ENCODE data around the gene SAMD4B. TPM values are rescaled to one million over a fixed set of nuclear protein-coding genes. Genes with fewer than 3 reads are reported as not detected.

The SAMD4B gene
- total and polyA plus RNA-seq, 10 of the 15 experiments (the other 5 are each of a cell fraction or from before 2014, with no cell fraction given) = 2.4 to 43.3 (median 23.9) TPM

- TF ChIP-seq BCLAF1 (IDR thresholded peaks at IDR 0.05) (no peak), RAD21 (IDR thresholded peaks at IDR 0.05; ENCODE audit: insufficient read depth, low read depth, low read length) (peak; percentile 94), HDGF (IDR thresholded peaks at IDR 0.05) (peak; percentile 90), SKIL (IDR thresholded peaks at IDR 0.05; ENCODE audit: low read depth, poor library complexity, severe bottlenecking) (peak; percentile 17), E4F1 (IDR thresholded peaks at IDR 0.05; ENCODE audit: borderline replicate concordance, partially characterized antibody) (peak; percentile 27), ATF7 (IDR thresholded peaks at IDR 0.05; ENCODE audit: low read depth) (peak; percentile 57; the same call in 1 of the 2 replicates), ZSCAN29 (IDR thresholded peaks at IDR 0.05) (no peak), RAD51 (IDR thresholded peaks at IDR 0.05) (no peak), SMAD5 (IDR thresholded peaks at IDR 0.05; ENCODE audit: low read depth) (peak; percentile 44; the same call in 1 of the 2 replicates), CEBPB (IDR thresholded peaks at IDR 0.05; ENCODE audit: borderline replicate concordance in 1 of 2, low read depth in 2 of 2, low read length in 2 of 2) (no peak), RFX5 (IDR thresholded peaks at IDR 0.05; ENCODE audit: low read depth, low read length) (peak; percentile 35; the same call in 1 of the 2 replicates), RUNX3 (IDR thresholded peaks at IDR 0.05; ENCODE audit: low read length) (no peak), IRF3 (IDR thresholded peaks at IDR 0.05) (no peak), EED (IDR thresholded peaks at IDR 0.05; ENCODE audit: low read depth) (peak; percentile 47), ZBTB11 (CRISPR knock-in tag; IDR thresholded peaks at IDR 0.05) (no peak), FOXM1 (IDR thresholded peaks at IDR 0.05; ENCODE audit: low read depth, low read length) (no peak), SREBF1 (IDR thresholded peaks at IDR 0.05; ENCODE audit: low read length) (no peak)
Measured at GRCh38 chr19:39397360-39398296, 55.4 kb downstream of the SAMD4B start (continued).
